Stimulated activated CD4-positive, alpha-beta T cell treated with anti-CD3 and anti-CD28 coated beads, Interleukin-1b, Interleukin-23, amount 100 ng/mL, for 4 hours (primary cell): ENCODE results near the gene TEAD1.

Source experiments
- DNase-seq, 2 donors: peaks; one replicate each; pipeline ENCODE4 v3.0.0-alpha.2; 2020; ENCODE audit warnings: low read depth in 2 of 2

TEAD1 gene

GRCh38 chr11:12832480-12833224 lies 158.4 kb downstream of the TEAD1 start:
- no peak for DNase-seq

DNA sequence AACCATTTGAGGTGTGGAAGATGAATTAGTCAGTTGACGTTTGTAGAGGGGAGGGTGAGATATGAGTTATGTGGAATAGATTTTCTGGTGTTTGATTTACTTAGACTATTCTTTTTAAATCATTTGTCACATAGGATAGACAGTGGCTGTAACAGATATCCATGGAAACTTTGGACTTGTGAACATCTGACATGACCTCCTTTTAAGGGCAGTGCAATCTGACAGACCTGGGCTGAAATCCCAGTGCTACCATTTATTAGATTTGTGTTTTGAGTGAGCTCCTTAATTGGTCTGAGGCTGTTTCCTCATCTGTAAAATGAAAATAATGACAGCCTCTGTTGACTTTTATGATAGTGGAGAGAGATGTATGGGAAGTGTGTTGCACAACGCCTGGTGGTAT lies 159.9 kb downstream of the TEAD1 start:
- DNase-seq: no peak

DNA sequence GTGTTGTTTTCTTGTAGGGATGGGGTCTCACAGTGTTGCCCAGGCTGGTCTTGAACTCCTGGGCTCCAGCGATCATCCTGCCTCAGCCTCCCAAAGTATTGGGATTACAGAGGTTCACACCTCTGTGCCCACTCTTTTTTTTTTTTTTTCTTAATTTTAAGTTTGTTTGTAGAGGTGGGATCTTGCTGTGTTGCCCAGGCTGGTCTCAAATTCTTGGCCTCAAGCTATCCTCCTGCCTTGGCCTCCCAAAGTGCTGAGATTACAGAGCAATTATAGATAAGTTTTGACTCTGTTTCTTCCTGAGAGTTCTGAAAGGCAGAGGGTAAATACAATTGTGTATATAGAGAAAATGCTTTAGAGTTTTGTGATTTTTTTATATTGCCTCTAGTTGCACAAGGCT lies 160.4 kb downstream of the TEAD1 start:
- no peak for DNase-seq

- no peak for DNase-seq
Observed at GRCh38 chr11:12835286-12835685, 161.1 kb downstream of the TEAD1 start.

GRCh38 chr11:12838463-12839123 lies 164.4 kb downstream of the TEAD1 start:
- no peak for DNase-seq

DNA sequence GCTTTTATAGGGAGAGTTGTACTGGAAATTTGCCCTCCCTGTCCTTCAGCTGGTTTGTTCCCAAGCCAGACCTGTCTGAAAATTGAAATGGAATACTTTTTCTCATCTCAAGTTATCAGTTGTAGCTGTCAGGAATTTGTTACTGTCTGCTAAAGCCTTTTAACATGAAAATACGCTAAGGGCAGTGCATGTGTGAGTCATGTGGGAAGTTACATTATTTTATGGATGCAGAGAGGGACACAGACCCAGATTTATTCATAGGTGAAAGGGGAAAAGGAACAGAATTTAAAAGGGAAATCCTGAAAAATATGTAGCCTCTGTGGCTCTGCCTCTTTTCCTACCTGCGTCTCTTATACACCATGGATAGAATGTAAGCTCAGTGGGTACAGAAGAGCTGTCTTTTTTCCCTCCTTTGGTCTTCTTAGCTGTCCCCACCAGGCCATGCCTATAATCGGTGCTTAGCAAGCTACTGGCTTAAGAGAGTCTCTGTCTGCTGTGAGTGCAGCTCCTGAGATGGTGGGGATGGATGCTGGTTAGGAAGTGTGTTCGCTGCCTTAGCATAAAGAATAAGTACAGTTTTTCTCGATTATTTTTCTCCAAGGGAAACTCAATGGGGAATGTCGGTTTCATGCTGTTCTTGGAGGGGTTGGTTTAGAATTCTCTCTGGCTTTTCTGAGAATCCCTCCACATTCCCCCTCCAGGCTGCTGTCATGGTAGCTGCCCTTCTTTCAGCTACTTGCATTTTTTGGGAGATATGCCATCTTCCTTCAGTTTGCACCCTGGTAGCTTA lies 166.8 kb downstream of the TEAD1 start:
- no peak for DNase-seq

- no peak for DNase-seq
Observed at GRCh38 chr11:12841946-12842630, 167.9 kb downstream of the TEAD1 start.

- no peak for DNase-seq
Observed at GRCh38 chr11:12842933-12843636, 168.9 kb downstream of the TEAD1 start.

- no peak for DNase-seq
Observed at GRCh38 chr11:12845163-12845562, 170.9 kb downstream of the TEAD1 start.

DNA sequence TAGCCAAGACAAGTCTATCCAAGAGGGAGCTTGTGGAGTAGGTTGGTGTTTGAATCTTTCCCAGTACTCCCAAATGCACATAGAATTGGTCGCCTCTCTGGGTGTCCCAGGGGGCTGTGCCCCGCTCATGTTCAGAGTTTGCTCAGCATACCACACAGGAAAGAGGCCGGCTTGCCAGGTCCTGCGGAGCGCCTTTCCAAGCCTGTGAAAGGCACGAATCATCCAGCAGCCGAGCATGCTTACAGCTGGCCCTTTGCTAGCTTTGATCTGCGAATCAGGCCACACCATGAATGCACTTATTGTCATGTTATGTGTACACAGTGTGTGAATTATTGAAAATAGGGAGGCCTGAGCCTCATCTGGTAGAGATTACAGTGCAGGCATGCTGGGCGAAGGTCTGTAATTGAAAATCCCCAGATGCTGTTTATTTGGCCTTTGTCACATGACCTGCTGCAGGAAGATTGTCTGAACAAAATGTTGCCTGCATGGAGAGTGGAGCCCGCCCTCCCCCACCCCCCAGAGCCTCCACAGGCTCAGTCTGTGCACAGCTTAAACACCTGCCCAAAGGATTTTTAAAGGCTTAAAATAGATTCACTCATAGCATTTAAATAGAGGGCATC lies 171.6 kb downstream of the TEAD1 start:
- DNase-seq: no peak

DNA sequence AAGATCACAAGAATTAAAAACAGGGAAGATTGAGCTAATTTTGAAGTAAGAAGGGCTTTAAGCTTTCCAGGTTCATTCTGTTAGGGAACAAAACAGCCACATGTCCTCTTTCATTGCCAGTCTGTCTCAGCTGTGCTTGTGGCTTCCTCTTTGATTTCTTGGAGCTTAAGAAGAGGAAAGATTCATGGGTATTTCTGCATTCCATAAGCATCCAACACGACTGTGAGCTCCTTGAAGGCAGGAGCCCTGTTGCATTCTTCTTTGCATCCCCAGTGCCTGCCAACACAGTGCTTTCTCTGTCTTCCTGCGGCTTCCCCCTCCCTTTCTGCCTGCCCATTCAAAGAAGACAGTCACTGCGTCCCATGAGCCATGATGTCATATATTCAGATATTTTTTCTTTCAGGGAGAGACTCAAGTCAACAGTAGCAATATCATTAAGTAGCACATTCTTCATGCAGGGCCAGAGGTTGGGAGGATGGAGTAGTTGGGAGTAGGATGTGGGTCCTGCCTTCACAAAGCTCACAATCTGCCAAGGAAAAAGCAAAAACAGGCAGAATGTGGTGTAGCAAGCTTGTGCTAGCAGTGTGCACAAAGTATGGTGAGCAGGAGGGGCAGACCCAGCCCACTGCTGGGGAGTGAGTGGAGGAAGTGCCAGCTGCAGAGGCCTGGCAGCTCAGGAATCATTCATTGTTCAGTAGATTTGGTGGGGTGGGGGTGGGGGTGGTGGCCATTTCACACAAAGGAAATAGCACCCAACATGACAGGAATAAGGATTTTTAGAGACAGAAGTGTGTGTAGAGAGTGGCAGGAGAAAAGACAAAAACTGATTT lies 172.8 kb downstream of the TEAD1 start:
- no peak for DNase-seq

DNA sequence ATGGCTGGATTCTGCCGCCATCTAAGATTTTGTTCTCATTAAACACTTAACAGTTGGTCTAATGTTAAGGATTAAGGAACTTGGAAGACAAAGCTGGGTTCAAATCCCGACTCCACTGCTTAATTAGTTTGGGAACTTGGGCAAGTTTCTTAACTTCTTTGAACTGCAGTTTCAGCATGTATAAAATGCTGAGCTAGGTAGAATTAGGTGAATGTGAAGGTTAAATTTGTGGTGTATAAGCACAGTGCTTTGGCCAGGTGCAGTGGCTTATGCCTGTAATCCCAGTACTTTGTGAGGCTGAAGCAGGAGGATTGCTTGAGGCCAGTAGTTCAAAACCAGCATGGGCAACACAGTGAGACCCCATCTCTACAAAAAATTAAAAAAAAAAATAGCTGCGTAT lies 174.2 kb downstream of the TEAD1 start:
- DNase-seq: no peak

DNA sequence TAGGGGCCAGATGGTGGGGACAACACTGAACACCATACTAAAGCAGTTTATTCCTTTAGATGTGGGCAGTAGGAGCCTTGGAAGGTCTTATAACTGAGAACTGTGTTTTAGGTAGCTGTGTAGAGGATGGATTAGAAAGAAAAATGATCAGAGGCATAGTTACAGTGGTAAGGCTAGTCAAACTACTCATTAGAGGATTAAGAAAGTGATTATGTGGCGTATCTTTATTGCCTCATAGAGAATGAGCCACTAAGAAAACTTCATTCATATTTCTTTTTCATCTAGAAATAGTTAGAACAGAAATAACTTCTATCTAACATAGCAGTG lies 179.1 kb downstream of the TEAD1 start:
- DNase-seq: no peak

GRCh38 chr11:12853652-12854296 lies 179.6 kb downstream of the TEAD1 start:
- DNase-seq: no peak

DNA sequence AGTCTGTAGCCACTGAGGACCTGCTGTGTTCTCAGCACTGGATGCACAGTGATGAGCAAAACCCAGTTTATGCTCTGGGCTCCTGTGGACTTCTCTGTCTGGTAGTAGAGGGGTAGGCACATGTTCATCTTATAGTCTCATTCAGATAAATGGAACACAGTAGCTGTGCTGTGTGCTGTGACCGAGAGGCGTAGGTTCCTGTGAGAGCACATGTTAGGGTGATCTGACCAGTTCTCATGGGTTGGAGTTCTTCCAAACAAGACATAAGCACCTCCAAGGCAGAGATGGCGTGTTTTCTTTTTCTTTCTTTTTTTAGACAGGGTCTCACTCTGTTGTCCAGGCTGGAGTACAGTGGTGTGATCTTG lies 180.1 kb downstream of the TEAD1 start:
- no peak for DNase-seq

- DNase-seq: no peak
Observed at GRCh38 chr11:12854829-12855228, 180.6 kb downstream of the TEAD1 start.

DNA sequence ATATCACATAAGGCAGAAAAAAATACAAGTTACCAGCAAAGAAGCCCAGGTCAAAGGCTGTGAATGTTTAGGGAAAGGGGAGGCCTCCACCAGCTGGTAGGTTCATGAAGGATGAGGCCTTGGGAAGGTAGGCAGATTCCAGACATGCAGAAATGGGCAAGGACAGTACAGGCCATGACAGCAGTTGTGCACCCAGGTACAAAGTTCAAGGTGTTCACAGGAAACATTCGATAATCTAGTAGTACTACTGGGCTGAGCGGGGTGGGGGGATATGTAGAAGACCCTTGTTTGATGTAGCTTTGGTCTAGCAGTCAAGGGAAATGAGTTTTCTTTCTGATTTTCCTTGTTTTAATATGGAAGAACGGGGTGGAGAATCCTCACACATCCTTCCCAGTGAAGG lies 182.1 kb downstream of the TEAD1 start:
- no peak for DNase-seq

DNA sequence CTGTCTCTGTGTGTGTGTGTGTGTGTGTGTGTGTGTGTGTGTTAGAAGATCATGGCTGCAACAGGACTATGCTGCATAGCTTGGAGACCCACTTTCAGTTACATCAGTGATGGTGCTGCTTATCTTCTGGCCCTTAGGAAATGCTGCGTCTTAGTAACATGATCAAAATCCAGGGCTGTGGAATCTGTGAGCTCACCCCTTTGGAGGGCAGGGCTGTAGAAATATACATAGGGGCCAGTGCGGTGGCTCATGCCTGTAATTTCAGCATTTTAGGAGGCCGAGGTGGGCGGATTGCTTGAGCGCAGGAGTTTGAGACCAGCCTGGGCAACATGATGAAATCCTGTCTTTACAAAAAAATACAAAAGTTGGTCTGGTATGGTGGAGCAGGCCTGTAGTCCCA lies 183.4 kb downstream of the TEAD1 start:
- DNase-seq: no peak

- no peak for DNase-seq
Observed at GRCh38 chr11:12859872-12860657, 185.8 kb downstream of the TEAD1 start.
